Thyroid gland (tissue), 4 donors: ENCODE results near the gene FBXO21. TPM values are rescaled to one million over a fixed set of nuclear protein-coding genes. Genes with fewer than 3 reads are reported as not detected.

ENCODE experiments used
- DNase-seq, 2 donors: peaks; one replicate each; pipeline ENCODE4 v3.0.0-alpha.2; 2019
- H3K27ac ChIP-seq, 3 donors: fragments of 200-600 bp; sonication (generic); 1 replicate in 2 of 3; 2 replicates in 1 of 3; pipeline ENCODE4 v1.5.1; 2016 to 2019; ENCODE audit warnings: mild to moderate bottlenecking in 1 of 3, moderate library complexity in 1 of 3
- H3K27me3 ChIP-seq: fragments of 200-600 bp; sonication (generic); one replicate; pipeline ENCODE4 v1.5.1; 2019
- H3K36me3 ChIP-seq, 2 donors: fragments of 200-600 bp; sonication (generic); one replicate each; pipeline ENCODE4 v1.5.1; 2016 to 2019
- H3K4me1 ChIP-seq, 2 donors: fragments of 200-600 bp; sonication (generic); one replicate each; pipeline ENCODE4 v1.5.1; 2017 to 2019
- H3K4me3 ChIP-seq, 3 donors: fragments of 200-600 bp; sonication (generic); replicated peaks in 1 of 3; 1 replicate in 2 of 3; 2 replicates in 1 of 3; pipeline ENCODE4 v1.5.1; 2016; ENCODE audit warnings: mild to moderate bottlenecking in 1 of 3
- H3K9me3 ChIP-seq: fragments of 200-600 bp; sonication (generic); one replicate; pipeline ENCODE4 v1.5.1; 2017
- CTCF ChIP-seq, 6 experiments: fragments of 200-600 bp in 3 of 6; fragments of 450-650 bp in 3 of 6; sonication (generic) in 3 of 6; IDR thresholded peaks; one replicate each; pipeline ENCODE4 v1.5.1; 2016 to 2019; ENCODE audit warnings: antibody characterized with exemption in 6 of 6, mild to moderate bottlenecking in 2 of 6, inconsistent platforms in 1 of 6, moderate library complexity in 1 of 6
- POLR2A ChIP-seq, 2 donors: fragments of 450-650 bp; IDR thresholded peaks; one replicate each; pipeline ENCODE4 v1.6.1; 2017; ENCODE audit warnings: antibody characterized with exemption in 2 of 2, mild to moderate bottlenecking in 2 of 2, moderate library complexity in 1 of 2
- WGBS, 2 donors: methylation state at CpG; one replicate each; pipeline ENCODE4 v1.1.5; 2017; 5-methylcytosine and 5-hydroxymethylcytosine counted together
- intact Hi-C: fragments of 100-400 bp; cut with DNase I; formaldehyde crosslinking; loops from one replicate; pipeline ENCODE4 v1.15.1; 2023
- total RNA-seq, 4 donors: library from RNA; depleted of rRNA; stranded (reverse); fragments of >200 nt; gene quantifications; one replicate each; pipeline ENCODE4 v1.2.3, GENCODE V29; 2016

FBXO21 gene
- total RNA-seq, 4 donors from 2014 or later = 90.6 to 298 (median 196) TPM

GRCh38 chr12:117192057-117192456, 1.8 kb upstream of the FBXO21 start:
- Histone ChIP-seq H3K9me3 (no peaks in the 10 kb centered on the region), H3K36me3 (no peaks in the 10 kb centered on the region), H3K27me3 (no peaks in the 10 kb centered on the region), H3K27ac (no peak overlapping the region), H3K4me3 (no peak overlapping the region), H3K4me1 (peaks cover 1 to 9% of the 10 kb centered on the region in 2 donors)
- TF ChIP-seq CTCF (IDR thresholded peaks at IDR 0.05) (no peak), POLR2A (IDR thresholded peaks at IDR 0.05) (no peak)
- intact Hi-C loops = no loop called here
- 88% methylated on average over 2 of the region's 2 CpGs for WGBS, 2 donors
- peak; percentile 19 to 32 for DNase-seq

GRCh38 chr12:117189725-117190209, 503 bp downstream of the FBXO21 start:
- WGBS, 2 donors = 0% methylated on average over 8 to 18 of the region's 52 CpGs
- peak overlapping the region; percentile 10 to 76 (median 66) for H3K27ac ChIP-seq
- TF ChIP-seq CTCF (IDR thresholded peaks at IDR 0.05) (no peak), POLR2A (IDR thresholded peaks at IDR 0.05) (no peak)
- H3K27me3 ChIP-seq = no peaks in the 10 kb centered on the region
- H3K36me3 ChIP-seq = peaks cover 0 to 5% of the 10 kb centered on the region in 2 donors
- peaks cover 7 to 13% of the 10 kb centered on the region in 2 donors for H3K4me1 ChIP-seq
- intact Hi-C loops = no loop called here
- peak; percentile 27 to 36 for DNase-seq
- H3K9me3 ChIP-seq = no peaks in the 10 kb centered on the region
- H3K4me3 ChIP-seq = peak overlapping the region; percentile 37 to 83 (median 67)

DNA sequence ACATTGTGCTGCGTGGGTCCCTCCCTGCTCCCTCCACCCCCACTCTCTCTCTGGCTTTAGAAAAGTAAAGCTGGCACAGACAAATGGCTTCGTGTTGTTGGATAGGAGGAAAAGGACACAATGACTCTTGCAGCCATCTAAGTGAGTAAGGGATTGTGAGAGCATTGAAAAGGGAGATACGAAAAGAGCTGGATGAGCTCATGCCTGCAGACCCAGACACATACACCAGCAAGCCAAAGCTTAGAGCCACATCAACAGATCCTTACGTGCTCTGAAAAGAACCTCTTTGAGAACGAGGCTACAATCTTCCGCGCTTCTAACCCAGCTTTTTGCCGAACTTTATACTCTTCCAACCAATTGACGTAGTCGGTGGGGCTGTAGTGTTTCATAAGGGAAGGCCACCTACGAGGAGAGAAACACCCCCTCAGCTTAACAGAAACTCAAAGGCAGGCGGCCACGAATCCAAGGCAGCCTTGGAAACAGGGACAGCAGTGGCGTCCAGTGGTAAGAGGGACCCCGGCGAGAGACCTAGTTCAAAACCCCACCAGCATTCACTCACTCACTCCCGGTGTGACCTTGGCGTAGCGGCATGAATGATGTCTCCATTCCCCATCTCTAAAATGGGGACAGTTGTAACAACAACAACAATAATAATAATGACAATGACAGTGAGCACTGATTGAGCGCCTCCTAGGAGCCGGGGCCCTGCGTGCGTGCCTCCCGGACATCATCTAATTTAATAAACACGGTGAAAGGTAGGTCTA, 1.1 kb downstream of the FBXO21 start:
- peak overlapping the region; percentile 10 to 76 (median 66) for H3K27ac ChIP-seq
- TF ChIP-seq POLR2A (IDR thresholded peaks at IDR 0.05) (no peak), CTCF (IDR thresholded peaks at IDR 0.05) (no peak)
- 27 to 29% methylated on average over 18 to 25 of the region's 25 CpGs for WGBS, 2 donors
- DNase-seq = peak; percentile 5 to 12
- no peaks in the 10 kb centered on the region for H3K9me3 ChIP-seq
- intact Hi-C loops = no loop called here
- no peaks in the 10 kb centered on the region for H3K27me3 ChIP-seq
- H3K36me3 ChIP-seq = peaks cover 0 to 11% of the 10 kb centered on the region in 2 donors
- peak overlapping the region; percentile 37 to 83 (median 67) for H3K4me3 ChIP-seq
- peaks cover 7 to 13% of the 10 kb centered on the region in 2 donors for H3K4me1 ChIP-seq

DNA sequence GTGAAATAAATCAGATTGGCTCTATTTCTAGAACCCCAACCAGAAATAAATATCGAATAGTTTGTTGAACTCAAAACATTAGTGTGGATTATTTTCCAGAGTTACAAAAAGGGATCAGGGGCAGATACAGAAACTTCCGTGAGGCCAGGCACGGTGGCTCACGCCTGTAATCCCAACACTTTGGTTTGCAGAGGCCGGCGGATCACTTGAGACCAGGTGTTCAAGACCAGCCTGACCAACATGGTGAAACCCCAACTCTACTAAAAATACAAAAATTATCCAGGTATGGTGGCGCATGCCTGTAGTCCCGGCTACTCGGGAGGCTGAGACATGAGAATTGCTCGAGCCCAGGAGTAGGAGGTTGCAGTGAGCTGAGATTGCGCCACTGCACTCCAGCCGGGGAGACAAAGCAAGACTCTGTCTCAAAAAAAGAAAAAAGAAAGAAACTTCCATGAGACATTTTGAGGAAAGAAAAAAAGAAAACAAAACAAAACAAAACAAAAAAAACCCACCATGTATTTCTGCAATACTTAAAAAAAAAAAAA, 2.1 kb downstream of the FBXO21 start:
- WGBS, 2 donors = 95% methylated on average over 12 of the region's 12 CpGs
- peaks cover 0 to 11% of the 10 kb centered on the region in 2 donors for H3K36me3 ChIP-seq
- peak overlapping the region; percentile 33 to 62 (median 59) for H3K27ac ChIP-seq
- H3K27me3 ChIP-seq = no peaks in the 10 kb centered on the region
- peak; percentile 23 to 32 for DNase-seq
- no peaks in the 10 kb centered on the region for H3K9me3 ChIP-seq
- H3K4me1 ChIP-seq = peaks cover 7 to 13% of the 10 kb centered on the region in 2 donors
- no peak overlapping the region for H3K4me3 ChIP-seq
- TF ChIP-seq POLR2A (IDR thresholded peaks at IDR 0.05) (no peak), CTCF (IDR thresholded peaks at IDR 0.05) (no peak)
- intact Hi-C loops = no loop called here

- intact Hi-C loops = no loop called here
- WGBS, 2 donors = 39 to 43% methylated on average over 4 of the region's 4 CpGs
- peak; percentile 64 to 74 for DNase-seq
- Histone ChIP-seq H3K27ac (peak overlapping the region; percentile 33 to 62 (median 59)), H3K27me3 (no peaks in the 10 kb centered on the region), H3K4me1 (peaks cover 7 to 13% of the 10 kb centered on the region in 2 donors), H3K36me3 (peaks cover 3 to 11% of the 10 kb centered on the region in 2 donors), H3K9me3 (no peaks in the 10 kb centered on the region), H3K4me3 (no peak overlapping the region)
- TF ChIP-seq CTCF (IDR thresholded peaks at IDR 0.05) = no peak
- no peak for TF ChIP-seq POLR2A (IDR thresholded peaks at IDR 0.05)
Measured at GRCh38 chr12:117187421-117187820, 2.8 kb downstream of the FBXO21 start.
